T-helper 17 cell (primary cell): ENCODE results near the gene HACD2. TPM values are rescaled to one million over a fixed set of nuclear protein-coding genes. Genes with fewer than 3 reads are reported as not detected.
A peak's percentile ranks its signal among the peaks of the same experiment; 100 is the strongest.

Experiments
- ATAC-seq: fragments of 150-1000 bp; cut with Tn5 transposase; 2 replicates; pipeline ENCODE4 v1.10.0; 2021; ENCODE audit warnings: mild to moderate bottlenecking, moderate library complexity
- DNase-seq, 3 donors: peaks; one replicate each; pipeline versions ENCODE4 v3.0.0 to v3.0.0-alpha.2; 2020 to 2021
- H3K9me3 ChIP-seq: one replicate; pipeline ENCODE4 v1.7.0; 2013; ENCODE audit warnings: low read length, mild to moderate bottlenecking; ENCODE audit not compliant: control insufficient read depth, poor library complexity, severe bottlenecking
- H3K27ac Mint-ChIP-seq: one replicate; pipeline ENCODE4 v1.8.0; 2022; ENCODE audit warnings: mild to moderate bottlenecking, moderate library complexity, mixed read lengths
- H3K27me3 Mint-ChIP-seq: one replicate; pipeline ENCODE4 v1.8.0; 2022; ENCODE audit warnings: mixed read lengths
- H3K36me3 Mint-ChIP-seq: one replicate; pipeline ENCODE4 v1.8.0; 2022; ENCODE audit warnings: low read depth, mixed read lengths
- H3K4me1 Mint-ChIP-seq: one replicate; pipeline ENCODE4 v1.8.0; 2022; ENCODE audit warnings: mild to moderate bottlenecking, mixed read lengths
- H3K4me3 Mint-ChIP-seq: one replicate; pipeline ENCODE4 v1.8.0; 2022; ENCODE audit warnings: mild to moderate bottlenecking, moderate library complexity, mixed read lengths
- total RNA-seq, 4 donors: library from RNA in 2 of 4; stranded (reverse) in 2 of 4; gene quantifications; one replicate each; pipeline ENCODE4 v1.2.3 and lab custom pipeline; 2022 to 2026

HACD2 gene
- total RNA-seq, 2 donors from 2014 or later: 16.2 to 18.9 TPM

- H3K36me3 Mint-ChIP-seq: peaks cover 9% of the 10 kb centered on the region
- ATAC-seq (no peak), DNase-seq (no peak)
- peak within 1 kb of the TSS; percentile 74 for H3K4me3 Mint-ChIP-seq
- no peaks in the 10 kb centered on the region for H3K9me3 ChIP-seq
- H3K4me1 Mint-ChIP-seq: peaks cover 5% of the 10 kb centered on the region
- no peak within 1 kb of the TSS for H3K27ac Mint-ChIP-seq
- peaks cover 59% of the 10 kb centered on the region for H3K27me3 Mint-ChIP-seq
Measured at GRCh38 chr3:123448536-123449101, 136.2 kb downstream of the HACD2 start, which contains the start of gene ADCY5. Gene ADCY5, minus strand, starts transcription at chr3:123449090. Its CDS starts 545 bp downstream, at chr3:123448545.

DNA sequence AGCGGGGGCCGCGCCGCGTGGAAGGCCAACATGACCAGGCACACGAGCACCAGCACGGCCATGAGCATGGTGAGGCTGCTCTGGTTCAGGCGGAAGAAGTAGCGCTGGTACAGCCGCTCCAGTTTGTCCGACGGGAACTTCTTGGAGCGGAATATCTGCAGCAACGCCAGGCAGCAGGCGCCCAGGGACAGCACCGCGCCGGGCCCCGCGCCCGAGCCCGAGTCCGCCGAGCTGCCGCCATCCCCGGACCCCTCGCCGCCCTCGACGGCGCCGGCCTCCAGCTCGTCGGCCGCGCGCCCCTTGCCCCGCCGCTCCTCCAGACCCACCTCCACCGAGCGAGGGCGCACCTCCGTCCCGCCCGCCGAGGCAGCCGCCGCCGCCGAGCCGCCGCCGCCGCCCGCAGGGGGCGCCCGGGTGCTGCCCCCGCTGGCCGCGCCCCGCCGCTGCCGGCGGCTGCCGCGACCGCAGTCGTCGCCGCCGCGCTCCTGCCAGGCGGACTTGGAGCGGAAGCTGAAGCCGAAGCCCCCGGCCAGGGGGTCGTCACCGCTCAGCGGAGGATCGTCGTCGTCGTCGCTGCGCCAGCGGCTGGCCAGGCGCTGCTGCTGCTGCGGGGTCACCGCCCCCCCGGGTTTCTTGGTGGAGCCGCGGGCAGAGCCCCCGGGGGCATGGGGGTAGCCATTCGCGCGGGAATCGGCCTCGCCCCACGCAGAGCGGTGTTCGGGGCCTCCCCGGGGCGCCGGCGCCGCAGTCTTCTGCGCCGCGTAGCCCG is 136.9 kb downstream of the HACD2 start:
- peak in 2 of 3 donors; percentile 30 to 35 for DNase-seq
- no peaks in the 10 kb centered on the region for H3K9me3 ChIP-seq
- Mint-ChIP-seq H3K4me1 (peaks cover 2% of the 10 kb centered on the region), H3K36me3 (peaks cover 8% of the 10 kb centered on the region), H3K27me3 (peaks cover 61% of the 10 kb centered on the region), H3K27ac (no peak overlapping the region), H3K4me3 (no peak overlapping the region)
- ATAC-seq: peak; percentile 75

- Mint-ChIP-seq H3K36me3 (peaks cover 8% of the 10 kb centered on the region), H3K4me1 (peaks cover 2% of the 10 kb centered on the region), H3K4me3 (peak overlapping the region; percentile 82), H3K27me3 (peaks cover 67% of the 10 kb centered on the region), H3K27ac (no peak overlapping the region)
- DNase-seq (no peak), ATAC-seq (no peak)
- no peaks in the 10 kb centered on the region for H3K9me3 ChIP-seq
Measured at GRCh38 chr3:123447416-123447748, 137.5 kb downstream of the HACD2 start.

GRCh38 chr3:123446610-123447109 is 138.2 kb downstream of the HACD2 start:
- H3K9me3 ChIP-seq: no peaks in the 10 kb centered on the region
- H3K36me3 Mint-ChIP-seq: peaks cover 8% of the 10 kb centered on the region
- peaks cover 74% of the 10 kb centered on the region for H3K27me3 Mint-ChIP-seq
- peak overlapping the region; percentile 82 for H3K4me3 Mint-ChIP-seq
- H3K4me1 Mint-ChIP-seq: peaks cover 2% of the 10 kb centered on the region
- no peak overlapping the region for H3K27ac Mint-ChIP-seq
- no peak for DNase-seq
- ATAC-seq: no peak

GRCh38 chr3:123446210-123446609 is 138.6 kb downstream of the HACD2 start:
- no peak for DNase-seq

DNA sequence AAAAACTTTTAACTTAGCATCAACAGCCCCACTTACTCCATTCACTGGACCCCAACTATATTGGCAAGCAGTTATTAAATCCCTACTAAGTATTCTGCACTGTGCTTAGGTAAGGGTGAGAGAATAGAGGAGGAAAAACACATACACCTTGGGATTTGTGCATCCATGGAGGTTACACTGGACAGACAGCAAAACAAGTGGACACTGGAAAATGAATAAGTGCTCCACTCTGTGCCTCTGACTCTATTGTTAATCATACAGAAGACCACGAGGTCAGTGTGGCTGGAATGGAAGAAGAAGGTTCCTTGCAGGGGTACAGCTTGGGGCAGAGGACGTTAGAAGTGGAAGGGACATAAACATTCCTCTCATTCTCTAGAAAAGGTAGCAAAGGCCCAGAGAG is 139.2 kb downstream of the HACD2 start:
- Mint-ChIP-seq H3K4me1 (peaks cover 2% of the 10 kb centered on the region), H3K27ac (no peak overlapping the region), H3K36me3 (peaks cover 8% of the 10 kb centered on the region), H3K27me3 (peaks cover 75% of the 10 kb centered on the region), H3K4me3 (peak overlapping the region; percentile 82)
- no peak for ATAC-seq
- no peak for DNase-seq
- no peaks in the 10 kb centered on the region for H3K9me3 ChIP-seq

More at GRCh38 chr3:123446210-123446609, 138.6 kb downstream of the HACD2 start:
- ATAC-seq: no peak
- Mint-ChIP-seq H3K36me3 (peaks cover 8% of the 10 kb centered on the region), H3K4me1 (peaks cover 2% of the 10 kb centered on the region), H3K27ac (no peak overlapping the region), H3K4me3 (peak overlapping the region; percentile 82), H3K27me3 (peaks cover 75% of the 10 kb centered on the region)
- no peaks in the 10 kb centered on the region for H3K9me3 ChIP-seq

DNA sequence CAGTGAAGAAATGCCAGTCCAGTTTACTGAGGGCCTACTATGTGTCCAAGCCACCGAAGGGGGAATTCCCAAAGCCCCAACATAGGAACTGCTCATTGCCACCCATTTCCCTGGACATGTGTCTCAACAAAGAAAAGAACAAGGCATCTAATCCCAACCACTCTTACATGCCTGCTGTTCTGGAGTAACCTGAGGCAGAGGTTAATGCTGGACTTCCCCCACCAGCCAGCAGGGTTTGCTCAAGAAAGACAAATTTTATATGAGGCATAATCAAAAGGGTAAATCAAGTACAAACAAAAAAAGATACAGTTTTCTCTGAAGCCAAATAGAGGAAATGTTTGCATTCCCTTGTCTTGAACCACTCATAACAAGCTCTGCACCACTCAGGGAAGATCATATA is 140.1 kb downstream of the HACD2 start:
- H3K4me3 Mint-ChIP-seq: no peak overlapping the region
- ATAC-seq (no peak), DNase-seq (no peak)
- peaks cover 2% of the 10 kb centered on the region for H3K4me1 Mint-ChIP-seq
- H3K27ac Mint-ChIP-seq: no peak overlapping the region
- H3K27me3 Mint-ChIP-seq: peaks cover 77% of the 10 kb centered on the region
- peaks cover 11% of the 10 kb centered on the region for H3K36me3 Mint-ChIP-seq
- no peaks in the 10 kb centered on the region for H3K9me3 ChIP-seq

DNA sequence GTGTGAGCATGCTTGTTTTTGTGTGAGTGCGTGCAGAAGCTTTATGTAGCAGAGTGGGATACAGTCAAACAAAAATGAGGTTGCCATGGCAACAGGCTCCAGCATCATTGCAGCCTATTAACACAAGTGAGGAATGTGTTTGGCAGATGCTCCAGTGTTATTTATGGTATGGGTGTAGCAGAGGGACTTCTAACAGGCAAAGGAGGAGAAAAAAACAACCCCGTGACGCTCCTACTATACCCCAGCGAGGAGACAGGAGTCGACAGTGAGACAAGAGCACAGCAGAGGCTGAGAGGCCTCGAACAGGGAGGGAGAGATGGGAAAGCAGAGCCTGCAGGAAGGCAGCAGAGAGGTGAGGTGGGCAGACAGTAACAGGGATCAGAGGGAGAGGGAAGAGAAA is 140.8 kb downstream of the HACD2 start:
- no peak for ATAC-seq
- no peak overlapping the region for H3K4me3 Mint-ChIP-seq
- peaks cover 83% of the 10 kb centered on the region for H3K27me3 Mint-ChIP-seq

GRCh38 chr3:123442908-123443307 is 141.9 kb downstream of the HACD2 start:
- H3K9me3 ChIP-seq: no peaks in the 10 kb centered on the region
- ATAC-seq (no peak), DNase-seq (no peak)
- Mint-ChIP-seq H3K4me3 (no peak overlapping the region), H3K4me1 (peaks cover 2% of the 10 kb centered on the region), H3K36me3 (peaks cover 11% of the 10 kb centered on the region), H3K27ac (no peak overlapping the region), H3K27me3 (peaks cover 92% of the 10 kb centered on the region)

More for the DNA sequence above, 140.8 kb downstream of the HACD2 start:
- Mint-ChIP-seq H3K27ac (no peak overlapping the region), H3K36me3 (peaks cover 11% of the 10 kb centered on the region), H3K4me1 (peaks cover 2% of the 10 kb centered on the region)
- no peaks in the 10 kb centered on the region for H3K9me3 ChIP-seq
- DNase-seq: no peak

DNA sequence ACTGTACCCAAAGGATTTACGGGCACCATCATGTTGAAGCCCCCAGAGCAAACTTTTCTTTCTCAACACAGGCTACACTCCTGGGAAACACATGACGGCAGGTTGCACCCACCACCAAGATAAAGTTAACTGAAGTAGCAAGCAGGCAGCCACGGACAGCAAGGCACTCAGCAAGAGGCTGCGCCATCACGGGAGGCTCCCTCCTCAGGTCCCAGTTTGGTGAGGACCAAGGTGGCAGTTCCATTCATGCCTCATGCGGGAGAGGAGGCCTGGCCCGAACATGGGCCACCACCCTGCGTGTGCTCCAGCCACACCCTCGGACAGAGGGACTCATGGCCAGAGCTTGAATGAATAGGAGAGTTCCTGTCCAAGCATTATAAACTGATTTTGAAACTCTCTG is 142.7 kb downstream of the HACD2 start:
- H3K9me3 ChIP-seq: no peaks in the 10 kb centered on the region
- ATAC-seq (no peak), DNase-seq (no peak)
- peaks cover 95% of the 10 kb centered on the region for H3K27me3 Mint-ChIP-seq
- H3K27ac Mint-ChIP-seq: no peak overlapping the region
- H3K4me3 Mint-ChIP-seq: no peak overlapping the region
- H3K36me3 Mint-ChIP-seq: peaks cover 11% of the 10 kb centered on the region
- peaks cover 2% of the 10 kb centered on the region for H3K4me1 Mint-ChIP-seq

Other genes starting within 250 kb of the HACD2 start
- gene ADCY5, start 136.0 kb downstream of the HACD2 start, total RNA-seq: not detected